SK-N-MC (cell line): ENCODE measurements around the gene SHKBP1.

ENCODE experiments used
- EZH2 ChIP-seq: fragments of 200-600 bp; sonication (generic); IDR thresholded peaks from one replicate; pipeline ENCODE4 v1.6.1; 2017; ENCODE audit warnings: antibody characterized with exemption
- POLR2AphosphoS5 ChIP-seq: IDR thresholded peaks from 2 replicates; pipeline ENCODE4 v1.6.1; 2012; ENCODE audit warnings: mild to moderate bottlenecking, low read depth, low read length, borderline replicate concordance

GRCh38 chr19:40638327-40638726, 61.7 kb downstream of the SHKBP1 start:
- TF ChIP-seq EZH2 (no peak), POLR2AphosphoS5 (no peak)
